Measurements from ENCODE around the gene KCTD1. TPM values are rescaled to one million over a fixed set of nuclear protein-coding genes. Genes with fewer than 3 reads are reported as not detected.

Gene KCTD1
- total RNA-seq, 1 donor from 2014 or later: 40.2 TPM

GRCh38 chr18:26495287-26495686 lies 53.1 kb downstream of the KCTD1 start:
- no peak for TF ChIP-seq CTCF (conservative IDR thresholded peaks at IDR 0.05; ENCODE audit: low read depth, low read length)
- no peak for DNase-seq (ENCODE audit: low read depth)
- H3K4me3 ChIP-seq (ENCODE audit: low read depth, low read length): no peak overlapping the region

GRCh38 chr18:26493021-26493420 lies 55.3 kb downstream of the KCTD1 start:
- no peak for TF ChIP-seq CTCF (conservative IDR thresholded peaks at IDR 0.05; ENCODE audit: low read depth, low read length)
- no peak overlapping the region for H3K4me3 ChIP-seq (ENCODE audit: low read depth, low read length)
- DNase-seq (ENCODE audit: low read depth): no peak

DNA sequence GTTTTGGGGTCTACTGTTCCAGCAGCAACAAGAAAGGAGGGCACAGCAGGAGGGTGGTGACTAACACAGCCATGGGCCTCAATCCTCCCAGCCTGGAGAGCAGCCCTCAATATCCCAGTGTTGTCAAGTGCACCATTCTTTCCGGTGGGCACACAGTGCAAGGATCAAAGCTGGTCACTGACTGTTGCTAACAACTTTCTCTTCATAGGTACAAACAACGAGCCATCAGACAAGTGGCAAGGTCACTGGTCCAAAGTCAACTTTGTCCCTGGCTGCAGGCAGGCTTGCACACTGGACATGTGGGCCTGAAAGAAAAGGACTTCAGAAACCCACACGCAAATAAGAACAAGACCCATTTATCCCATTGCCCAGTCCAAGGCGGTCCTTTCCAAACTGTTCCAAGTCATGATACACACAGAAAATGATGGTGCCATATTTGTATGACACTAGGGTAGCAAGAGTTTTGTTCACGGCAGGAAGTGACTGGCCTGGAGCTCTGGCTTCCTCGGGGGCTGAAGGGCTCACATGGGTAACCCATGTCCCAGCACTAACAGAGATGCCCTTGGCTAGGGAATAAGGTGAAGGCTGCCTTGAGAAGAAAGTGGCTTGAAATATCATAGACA lies 57.0 kb downstream of the KCTD1 start:
- no peak for TF ChIP-seq CTCF (conservative IDR thresholded peaks at IDR 0.05; ENCODE audit: low read depth, low read length)
- DNase-seq (ENCODE audit: low read depth): no peak
- H3K4me3 ChIP-seq (ENCODE audit: low read depth, low read length): no peak overlapping the region

GRCh38 chr18:26489881-26490280 lies 58.5 kb downstream of the KCTD1 start:
- no peak for DNase-seq (ENCODE audit: low read depth)

DNA sequence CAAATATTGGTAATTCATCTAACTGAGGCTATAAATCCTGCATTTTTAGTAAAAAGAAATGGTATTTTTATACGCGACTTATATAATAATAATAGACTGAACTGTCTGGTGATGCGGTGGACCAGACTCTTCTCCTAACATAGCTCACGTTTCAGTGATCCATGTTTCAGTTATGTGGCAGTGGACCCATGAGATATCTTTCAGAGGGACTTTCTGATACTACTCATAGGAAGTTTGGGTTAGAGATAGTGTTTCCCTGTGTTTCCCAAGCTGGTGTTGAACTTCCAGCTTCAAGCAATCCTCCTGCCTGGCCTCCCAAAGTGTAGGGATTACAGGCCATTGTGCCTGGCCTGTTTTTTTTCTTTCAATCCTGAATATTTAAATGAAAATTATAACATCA lies 59.2 kb downstream of the KCTD1 start:
- H3K4me3 ChIP-seq (ENCODE audit: low read depth, low read length): no peak overlapping the region
- DNase-seq (ENCODE audit: low read depth): no peak
- no peak for TF ChIP-seq CTCF (conservative IDR thresholded peaks at IDR 0.05; ENCODE audit: low read depth, low read length)

More at GRCh38 chr18:26489881-26490280, 58.5 kb downstream of the KCTD1 start:
- TF ChIP-seq CTCF (conservative IDR thresholded peaks at IDR 0.05; ENCODE audit: low read depth, low read length): no peak
- no peak overlapping the region for H3K4me3 ChIP-seq (ENCODE audit: low read depth, low read length)

GRCh38 chr18:26488417-26489009 lies 59.8 kb downstream of the KCTD1 start:
- DNase-seq (ENCODE audit: low read depth): no peak
- no peak overlapping the region for H3K4me3 ChIP-seq (ENCODE audit: low read depth, low read length)

More at GRCh38 chr18:26488417-26489009, 59.8 kb downstream of the KCTD1 start:
- no peak for TF ChIP-seq CTCF (conservative IDR thresholded peaks at IDR 0.05; ENCODE audit: low read depth, low read length)
